Measurements from ENCODE around the gene ARID1B. TPM values are rescaled to one million over a fixed set of nuclear protein-coding genes. Genes with fewer than 3 reads are reported as not detected.

Gene ARID1B
- total and polyA plus RNA-seq, 9 of the 15 experiments (the other 6 are each of a cell fraction or from before 2014, with no cell fraction given): 12.5 to 50.5 (median 25.8) TPM

- TF ChIP-seq, protein P1, sequence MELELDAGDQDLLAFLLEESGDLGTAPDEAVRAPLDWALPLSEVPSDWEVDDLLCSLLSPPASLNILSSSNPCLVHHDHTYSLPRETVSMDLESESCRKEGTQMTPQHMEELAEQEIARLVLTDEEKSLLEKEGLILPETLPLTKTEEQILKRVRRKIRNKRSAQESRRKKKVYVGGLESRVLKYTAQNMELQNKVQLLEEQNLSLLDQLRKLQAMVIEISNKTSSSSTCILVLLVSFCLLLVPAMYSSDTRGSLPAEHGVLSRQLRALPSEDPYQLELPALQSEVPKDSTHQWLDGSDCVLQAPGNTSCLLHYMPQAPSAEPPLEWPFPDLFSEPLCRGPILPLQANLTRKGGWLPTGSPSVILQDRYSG (tag; conservative IDR thresholded peaks at IDR 0.05; ENCODE audit: low read depth): 0 out of 2 replicates have a peak, but pooled peaks have one; percentile 50
- TF ChIP-seq NFIX (CRISPR knock-in tag; IDR thresholded peaks at IDR 0.05; ENCODE audit: low read depth): no peak
- TF ChIP-seq ZNF785 (CRISPR knock-in tag; IDR thresholded peaks at IDR 0.05): no peak
- TF ChIP-seq NFXL1 (CRISPR knock-in tag; IDR thresholded peaks at IDR 0.05): no peak
- peak; percentile 65 for TF ChIP-seq POLR2A (conservative IDR thresholded peaks at IDR 0.05)
- TF ChIP-seq BRCA1 (IDR thresholded peaks at IDR 0.05): no peak
- no peak for TF ChIP-seq BRCA1 (CRISPR knock-in tag; IDR thresholded peaks at IDR 0.05)
- TF ChIP-seq COPS2 (conservative IDR thresholded peaks at IDR 0.05): no peak
- no peak for TF ChIP-seq TEAD2 (tag; IDR thresholded peaks at IDR 0.05)
- no peak for TF ChIP-seq SIN3A (IDR thresholded peaks at IDR 0.05; ENCODE audit: borderline replicate concordance in 2 of 2, control insufficient read depth in 1 of 2, low read depth in 2 of 2, low read length in 2 of 2)
- no peak for TF ChIP-seq IRF2 (CRISPR knock-in tag; IDR thresholded peaks at IDR 0.05)
- no peak for TF ChIP-seq HDAC8 (tag; IDR thresholded peaks at IDR 0.05)
- no peak for TF ChIP-seq NEUROD1 (IDR thresholded peaks at IDR 0.05; ENCODE audit: borderline replicate concordance, low read depth, low read length, partially characterized antibody)
- TF ChIP-seq SMARCE1 (IDR thresholded peaks at IDR 0.05): peak; percentile 61; the same call in 1 of the 2 replicates
- peak in 1 of 2 experiments; percentile 8; a peak in 1 of 4 replicates for TF ChIP-seq RAD21 (CRISPR knock-in tag; conservative IDR thresholded peaks at IDR 0.05 in 1 of 2, IDR thresholded peaks at IDR 0.05 in 1 of 2)
- no peak for TF ChIP-seq TCFL5 (CRISPR knock-in tag; conservative IDR thresholded peaks at IDR 0.05)
- no peak for TF ChIP-seq HMGN3 (IDR thresholded peaks at IDR 0.05; ENCODE audit: borderline replicate concordance, extremely low read depth, insufficient read length, low read depth, low read length)
- TF ChIP-seq NR3C1 (CRISPR knock-in tag; IDR thresholded peaks at IDR 0.05): no peak
- TF ChIP-seq ZBED1 (IDR thresholded peaks at IDR 0.05): no peak
- TF ChIP-seq MTA3 (IDR thresholded peaks at IDR 0.05; ENCODE audit: borderline replicate concordance): peak; percentile 75; the same call in 1 of the 2 replicates
- no peak for TF ChIP-seq RBM17 (IDR thresholded peaks at IDR 0.05; ENCODE audit: borderline replicate concordance, low read depth, low read length)
- no peak for TF ChIP-seq TAF7 (tag; IDR thresholded peaks at IDR 0.05)
- TF ChIP-seq TBP (optimal IDR thresholded peaks at IDR 0.05; ENCODE audit: low read depth, low read length): peak; percentile 46
- TF ChIP-seq NONO (IDR thresholded peaks at IDR 0.05; ENCODE audit: low read depth in 2 of 2, low read length in 1 of 2): no peak; a peak in 1 of 4 replicates
Observed at GRCh38 chr6:157240059-157240959, 463.1 kb downstream of the ARID1B start (continued).
